PC-3 (cell line): ENCODE data around the gene ABLIM3. TPM values are rescaled to one million over a fixed set of nuclear protein-coding genes. Genes with fewer than 3 reads are reported as not detected.

Source experiments
- ATAC-seq: fragments of 200-7000 bp; cut with Tn5 transposase; 2 replicates; pipeline ENCODE4 v1.9.1; 2020; ENCODE audit warnings: mild to moderate bottlenecking, moderate library complexity
- BruUV-seq: library from RNA; stranded (reverse); fragments of 400-500 nt; replicated peaks from 2 replicates; lab custom pipeline; 2021; lab: Mats Ljungman, UMichigan
- CTCF ChIA-PET: fragments of 300-600 bp; sonication (Branson Sonifier 250); formaldehyde crosslinking; loops from one replicate; lab custom pipeline; 2022; ENCODE audit warnings: antibody characterized with exemption; lab: Charles Lee
- POLR2A ChIA-PET: fragments of 300-600 bp; sonication (Branson Sonifier 250); formaldehyde crosslinking; loops from one replicate; lab custom pipeline; 2022; ENCODE audit warnings: antibody characterized with exemption; ENCODE audit not compliant: unreplicated experiment; lab: Charles Lee
- DNase-seq: peaks from one replicate; pipeline ENCODE4 v3.0.0-alpha.2; 2015
- H2AFZ ChIP-seq: fragments of 300-600 bp; sonication (generic); 2 replicates; pipeline ENCODE4 v1.6.0; 2016; ENCODE audit warnings: antibody characterized with exemption, low read length
- H3F3A ChIP-seq: fragments of 300-600 bp; sonication (generic); one replicate; pipeline ENCODE4 v1.6.0; 2017; ENCODE audit warnings: antibody characterized with exemption, low read length, control low read depth, mild to moderate bottlenecking; ENCODE audit not compliant: unreplicated experiment
- H3K27ac ChIP-seq: fragments of 300-600 bp; sonication (generic); 2 replicates; pipeline ENCODE4 v1.5.1; 2016; ENCODE audit warnings: mild to moderate bottlenecking, low read length
- H3K27me3 ChIP-seq: fragments of 300-600 bp; sonication (generic); 2 replicates; pipeline ENCODE4 v1.6.1; 2016; ENCODE audit warnings: low read length, mixed read lengths
- H3K36me3 ChIP-seq: fragments of 300-600 bp; sonication (generic); 2 replicates; pipeline ENCODE4 v1.6.1; 2016; ENCODE audit warnings: low read depth, mixed run types, low read length, mixed read lengths
- H3K4me1 ChIP-seq: fragments of 300-600 bp; sonication (generic); 2 replicates; pipeline ENCODE4 v1.5.1; 2016; ENCODE audit warnings: low read length; ENCODE audit not compliant: insufficient read depth
- H3K4me2 ChIP-seq: fragments of 300-600 bp; sonication (generic); 2 replicates; pipeline ENCODE4 v1.6.0; 2016; ENCODE audit warnings: low read length
- H3K4me3 ChIP-seq: fragments of 300-600 bp; sonication (generic); 2 replicates; pipeline ENCODE4 v1.5.1; 2016; ENCODE audit warnings: mild to moderate bottlenecking, low read length, mixed read lengths
- H3K79me2 ChIP-seq: fragments of 300-600 bp; sonication (generic); 2 replicates; pipeline ENCODE4 v1.6.1; 2017; ENCODE audit warnings: low read length, mixed read lengths
- H3K9ac ChIP-seq: fragments of 300-600 bp; sonication (generic); 2 replicates; pipeline ENCODE4 v1.6.0; 2016; ENCODE audit warnings: mild to moderate bottlenecking, low read length
- H3K9me2 ChIP-seq: fragments of 300-600 bp; sonication (generic); replicated peaks from 2 replicates; pipeline ENCODE4 v1.6.1; 2016; ENCODE audit warnings: mixed run types, low read length, mixed read lengths
- H3K9me3 ChIP-seq: fragments of 300-600 bp; sonication (generic); 2 replicates; pipeline ENCODE4 v1.6.1; 2016; ENCODE audit warnings: low read length, mixed read lengths
- H4K20me1 ChIP-seq: fragments of 300-600 bp; sonication (generic); 2 replicates; pipeline ENCODE4 v1.6.1; 2016; ENCODE audit warnings: low read length, mixed read lengths
- EZH2 ChIP-seq: fragments of 300-600 bp; sonication (generic); IDR thresholded peaks from one replicate; pipeline ENCODE4 v1.6.1; 2017; ENCODE audit warnings: antibody characterized with exemption, mild to moderate bottlenecking, low read length; ENCODE audit not compliant: unreplicated experiment
- EZH2phosphoT487 ChIP-seq: fragments of 300-600 bp; sonication (generic); IDR thresholded peaks from 2 replicates; pipeline ENCODE4 v1.6.1; 2018; ENCODE audit warnings: mild to moderate bottlenecking, antibody characterized with exemption, low read length, borderline replicate concordance
- intact Hi-C: fragments of 100-400 bp; cut with micrococcal nuclease; formaldehyde crosslinking; loops from 2 replicates; pipeline ENCODE4 v1.9.0; 2023
- total RNA-seq: library from RNA; depleted of rRNA; stranded (reverse); fragments of >200 nt; gene quantifications from 2 replicates; pipeline ENCODE4 v1.2.3, GENCODE V29; 2014
- TF ChIP-seq, protein P1 (sequence below): fragments of 300-600 bp; sonication (generic); conservative IDR thresholded peaks from 2 replicates; pipeline ENCODE4 v1.5.1; 2017; ENCODE audit warnings: antibody characterized with exemption, low read depth, mild to moderate bottlenecking, low read length

ABLIM3 gene
- total RNA-seq, 1 experiment from 2014 or later, result 43.6 TPM

DNA sequence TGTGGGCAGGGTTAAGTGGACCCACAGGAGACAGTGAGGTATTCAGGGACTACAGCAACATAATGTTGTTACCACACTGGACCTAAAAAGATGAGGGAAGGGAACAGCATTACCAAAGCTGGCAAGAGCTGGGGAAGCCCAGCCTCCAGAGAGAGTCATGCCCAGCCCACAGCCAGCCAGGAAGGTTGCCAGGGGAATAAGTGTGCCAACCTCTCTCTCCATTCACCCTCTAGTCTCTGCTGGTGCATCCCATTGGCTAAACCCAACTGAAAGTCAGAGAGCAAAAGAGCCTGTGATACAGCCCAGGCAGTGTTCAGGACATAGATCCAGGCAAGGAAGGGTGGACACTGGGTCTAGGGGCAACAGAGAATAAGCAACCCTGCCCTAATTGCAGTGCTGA lies 94.5 kb downstream of the ABLIM3 start:
- Histone ChIP-seq H2AFZ (no peak overlapping the region), H3K9ac (no peak overlapping the region), H3K4me1 (no peaks in the 10 kb centered on the region), H3K79me2 (no peaks in the 10 kb centered on the region), H3K9me2 (no peaks in the 10 kb centered on the region), H3F3A (no peaks in the 10 kb centered on the region), H3K27me3 (no peaks in the 10 kb centered on the region), H3K36me3 (peaks cover 12% of the 10 kb centered on the region; the same call in 1 of the 2 replicates), H3K4me3 (no peak overlapping the region), H3K9me3 (no peaks in the 10 kb centered on the region), H4K20me1 (no peaks in the 10 kb centered on the region), H3K4me2 (no peak overlapping the region), H3K27ac (no peak overlapping the region)
- no TSS peak for BruUV-seq
- no peak for DNase-seq
- ATAC-seq, result peak; percentile 39; the same call in 1 of the 2 replicates
- CTCF ChIA-PET, result no interaction called here
- POLR2A ChIA-PET, result no interaction called here
- TF ChIP-seq EZH2phosphoT487, result no peak
- TF ChIP-seq, protein P1, sequence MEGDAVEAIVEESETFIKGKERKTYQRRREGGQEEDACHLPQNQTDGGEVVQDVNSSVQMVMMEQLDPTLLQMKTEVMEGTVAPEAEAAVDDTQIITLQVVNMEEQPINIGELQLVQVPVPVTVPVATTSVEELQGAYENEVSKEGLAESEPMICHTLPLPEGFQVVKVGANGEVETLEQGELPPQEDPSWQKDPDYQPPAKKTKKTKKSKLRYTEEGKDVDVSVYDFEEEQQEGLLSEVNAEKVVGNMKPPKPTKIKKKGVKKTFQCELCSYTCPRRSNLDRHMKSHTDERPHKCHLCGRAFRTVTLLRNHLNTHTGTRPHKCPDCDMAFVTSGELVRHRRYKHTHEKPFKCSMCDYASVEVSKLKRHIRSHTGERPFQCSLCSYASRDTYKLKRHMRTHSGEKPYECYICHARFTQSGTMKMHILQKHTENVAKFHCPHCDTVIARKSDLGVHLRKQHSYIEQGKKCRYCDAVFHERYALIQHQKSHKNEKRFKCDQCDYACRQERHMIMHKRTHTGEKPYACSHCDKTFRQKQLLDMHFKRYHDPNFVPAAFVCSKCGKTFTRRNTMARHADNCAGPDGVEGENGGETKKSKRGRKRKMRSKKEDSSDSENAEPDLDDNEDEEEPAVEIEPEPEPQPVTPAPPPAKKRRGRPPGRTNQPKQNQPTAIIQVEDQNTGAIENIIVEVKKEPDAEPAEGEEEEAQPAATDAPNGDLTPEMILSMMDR, result no peak
- TF ChIP-seq EZH2, result no peak
- intact Hi-C loops, result no loop called here

DNA sequence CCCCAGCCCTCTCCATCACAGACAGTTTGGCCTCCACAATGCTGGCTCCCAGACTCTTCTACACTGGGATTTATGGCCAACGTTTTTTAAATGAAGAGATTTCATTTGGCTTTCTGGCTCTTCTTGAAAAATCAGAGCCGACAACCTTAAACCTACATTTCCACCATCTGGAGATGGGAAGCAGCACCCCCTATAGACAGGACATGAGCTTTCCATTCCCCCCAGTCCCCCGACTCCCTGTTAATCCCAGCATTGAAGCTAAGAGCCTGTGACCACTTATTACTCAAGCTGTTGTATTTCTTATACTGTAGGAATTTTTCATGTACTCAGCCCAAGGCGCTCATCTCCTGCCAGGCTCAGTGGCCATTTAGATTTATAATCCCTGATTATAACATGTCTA lies 96.4 kb downstream of the ABLIM3 start:
- H3K27ac ChIP-seq, result no peak overlapping the region
- H2AFZ ChIP-seq, result no peak overlapping the region
- H3K4me2 ChIP-seq, result no peak overlapping the region
- no peak overlapping the region for H3K9ac ChIP-seq
- intact Hi-C loops, result no loop called here
- no peak overlapping the region for H3K4me3 ChIP-seq
- H3F3A ChIP-seq, result no peaks in the 10 kb centered on the region
- H3K4me1 ChIP-seq, result no peaks in the 10 kb centered on the region
- no peaks in the 10 kb centered on the region for H3K9me2 ChIP-seq
- H3K79me2 ChIP-seq, result no peaks in the 10 kb centered on the region
- CTCF ChIA-PET, result interaction anchor here (0.6 to 1.5 kb wide), 4 partner anchors 111 to 506 kb away, joined by 3 read pairs; no protein-coding TSS in a partner anchor
- H3K9me3 ChIP-seq, result no peaks in the 10 kb centered on the region
- H3K36me3 ChIP-seq, result peaks cover 14% of the 10 kb centered on the region; the same call in 1 of the 2 replicates
- no TSS peak for BruUV-seq
- no peak; the same call in 1 of the 2 replicates for ATAC-seq
- TF ChIP-seq, protein P1, result peak; percentile 67
- TF ChIP-seq EZH2, result no peak
- POLR2A ChIA-PET, result no interaction called here
- no peaks in the 10 kb centered on the region for H3K27me3 ChIP-seq
- DNase-seq, result peak; percentile 27
- no peaks in the 10 kb centered on the region for H4K20me1 ChIP-seq

DNA sequence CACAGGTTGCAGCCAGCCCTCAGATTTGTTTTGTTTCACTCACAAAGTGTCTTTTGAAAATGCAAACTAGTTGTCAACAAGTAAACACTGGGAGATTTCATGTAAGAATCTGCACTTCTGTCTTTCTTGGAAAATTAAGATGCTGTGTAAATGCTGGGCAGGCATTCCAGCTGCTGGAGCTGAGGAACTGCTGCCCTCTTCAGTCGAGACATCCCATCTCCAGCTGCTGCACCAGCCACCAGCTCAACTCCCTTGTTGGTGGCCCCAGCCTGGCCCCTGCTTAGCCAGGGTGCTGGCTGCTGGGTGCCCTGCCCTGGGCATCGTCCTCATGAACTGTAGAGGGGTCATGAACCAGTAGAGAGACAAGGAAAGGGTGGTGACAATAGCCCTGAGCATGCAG lies 97.2 kb downstream of the ABLIM3 start:
- no peaks in the 10 kb centered on the region for H3K9me2 ChIP-seq
- no peak overlapping the region for H3K9ac ChIP-seq
- ChIA-PET CTCF (interaction anchor here (1.0 to 1.5 kb wide), 3 partner anchors 113 to 507 kb away, joined by 3 to 5 read pairs (median 3); no protein-coding TSS in a partner anchor), POLR2A (no interaction called here)
- H2AFZ ChIP-seq, result no peak overlapping the region
- H3K4me3 ChIP-seq, result no peak overlapping the region
- H3F3A ChIP-seq, result no peaks in the 10 kb centered on the region
- intact Hi-C loops, result no loop called here
- no peaks in the 10 kb centered on the region for H3K4me1 ChIP-seq
- no peak overlapping the region for H3K27ac ChIP-seq
- ATAC-seq, result peak; percentile 37; the same call in 1 of the 2 replicates
- BruUV-seq, result no TSS peak
- no peaks in the 10 kb centered on the region for H3K79me2 ChIP-seq
- H3K9me3 ChIP-seq, result no peaks in the 10 kb centered on the region
- no peaks in the 10 kb centered on the region for H3K27me3 ChIP-seq
- DNase-seq, result no peak
- H4K20me1 ChIP-seq, result no peaks in the 10 kb centered on the region
- TF ChIP-seq, protein P1, result 0 out of 2 replicates have a peak, but pooled peaks have one; percentile 44
- TF ChIP-seq EZH2, result no peak
- H3K36me3 ChIP-seq, result peaks cover 7% of the 10 kb centered on the region; the same call in 1 of the 2 replicates
- H3K4me2 ChIP-seq, result no peak overlapping the region
